Measurements from ENCODE around the gene ZFP69.

DNA sequence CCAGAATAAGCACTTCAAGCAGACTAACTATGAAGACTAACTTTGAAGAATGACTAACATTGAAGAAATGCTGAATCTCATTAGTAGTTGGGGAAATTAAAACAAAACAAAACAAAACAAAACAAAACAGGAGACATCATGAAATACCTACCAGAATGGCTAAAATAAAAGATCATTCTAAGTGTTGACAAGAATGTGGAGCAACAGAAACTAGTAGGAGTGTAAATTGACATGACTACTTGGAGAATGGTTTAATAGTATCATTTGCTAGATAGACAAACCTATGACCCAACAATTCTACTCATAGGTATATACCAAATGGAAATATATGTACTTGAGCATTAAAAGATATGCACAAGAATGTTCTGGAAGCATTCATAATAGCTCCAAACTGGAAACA, 45.7 kb upstream of the ZFP69 start:
- TF ChIP-seq, protein P1, sequence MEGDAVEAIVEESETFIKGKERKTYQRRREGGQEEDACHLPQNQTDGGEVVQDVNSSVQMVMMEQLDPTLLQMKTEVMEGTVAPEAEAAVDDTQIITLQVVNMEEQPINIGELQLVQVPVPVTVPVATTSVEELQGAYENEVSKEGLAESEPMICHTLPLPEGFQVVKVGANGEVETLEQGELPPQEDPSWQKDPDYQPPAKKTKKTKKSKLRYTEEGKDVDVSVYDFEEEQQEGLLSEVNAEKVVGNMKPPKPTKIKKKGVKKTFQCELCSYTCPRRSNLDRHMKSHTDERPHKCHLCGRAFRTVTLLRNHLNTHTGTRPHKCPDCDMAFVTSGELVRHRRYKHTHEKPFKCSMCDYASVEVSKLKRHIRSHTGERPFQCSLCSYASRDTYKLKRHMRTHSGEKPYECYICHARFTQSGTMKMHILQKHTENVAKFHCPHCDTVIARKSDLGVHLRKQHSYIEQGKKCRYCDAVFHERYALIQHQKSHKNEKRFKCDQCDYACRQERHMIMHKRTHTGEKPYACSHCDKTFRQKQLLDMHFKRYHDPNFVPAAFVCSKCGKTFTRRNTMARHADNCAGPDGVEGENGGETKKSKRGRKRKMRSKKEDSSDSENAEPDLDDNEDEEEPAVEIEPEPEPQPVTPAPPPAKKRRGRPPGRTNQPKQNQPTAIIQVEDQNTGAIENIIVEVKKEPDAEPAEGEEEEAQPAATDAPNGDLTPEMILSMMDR (IDR thresholded peaks at IDR 0.05), result no peak
- TF ChIP-seq POLR2A (IDR thresholded peaks at IDR 0.05), result no peak
